GM18519 (cell line): ENCODE measurements around the gene CYP4F3.
"Not testable (repeated sequence)": the region's sequence is repeated elsewhere in the genome, so short reads cannot be mapped to it uniquely, and the experiment has no call there.

Source experiments
- ATAC-seq: cut with Tn5 transposase; IDR thresholded peaks from one replicate; pipeline ENCODE4 v1.9.1; 2021; ENCODE audit warnings: mild to moderate bottlenecking, moderate library complexity; ENCODE audit not compliant: unreplicated experiment, low FRiP score

The CYP4F3 gene, protein sequence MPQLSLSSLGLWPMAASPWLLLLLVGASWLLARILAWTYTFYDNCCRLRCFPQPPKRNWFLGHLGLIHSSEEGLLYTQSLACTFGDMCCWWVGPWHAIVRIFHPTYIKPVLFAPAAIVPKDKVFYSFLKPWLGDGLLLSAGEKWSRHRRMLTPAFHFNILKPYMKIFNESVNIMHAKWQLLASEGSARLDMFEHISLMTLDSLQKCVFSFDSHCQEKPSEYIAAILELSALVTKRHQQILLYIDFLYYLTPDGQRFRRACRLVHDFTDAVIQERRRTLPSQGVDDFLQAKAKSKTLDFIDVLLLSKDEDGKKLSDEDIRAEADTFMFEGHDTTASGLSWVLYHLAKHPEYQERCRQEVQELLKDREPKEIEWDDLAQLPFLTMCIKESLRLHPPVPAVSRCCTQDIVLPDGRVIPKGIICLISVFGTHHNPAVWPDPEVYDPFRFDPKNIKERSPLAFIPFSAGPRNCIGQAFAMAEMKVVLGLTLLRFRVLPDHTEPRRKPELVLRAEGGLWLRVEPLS

GRCh38 chr19:15640294-15640903, at the start of gene CYP4F3:
Gene CYP4F3 (plus strand): TSS chr19:15640897. CDS start chr19:15641416, 519 bp downstream.
- ATAC-seq: no peak

DNA sequence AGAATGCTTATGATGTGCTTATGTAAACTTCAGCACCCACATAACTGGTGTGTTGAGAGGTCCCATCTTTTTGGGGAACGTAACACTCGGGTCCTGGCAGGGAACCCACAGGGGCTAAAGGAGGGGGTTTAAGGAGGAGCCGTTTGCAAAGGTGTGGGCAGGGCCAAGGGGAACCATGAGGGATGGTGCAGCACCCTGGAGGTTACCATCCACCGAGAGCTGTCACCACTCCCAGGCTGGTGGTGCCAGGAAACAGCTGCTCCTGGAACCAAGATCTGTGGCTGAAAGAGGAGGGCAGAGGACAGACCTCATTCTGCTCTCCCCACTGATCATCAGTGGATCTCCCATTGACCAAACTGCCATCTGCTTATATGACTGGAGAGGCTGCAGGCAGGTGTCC, 48.9 kb upstream of the CYP4F3 start:
- ATAC-seq: no peak

GRCh38 chr19:15592506-15592905, 48.2 kb upstream of the CYP4F3 start:
- ATAC-seq: not testable (repeated sequence)

DNA sequence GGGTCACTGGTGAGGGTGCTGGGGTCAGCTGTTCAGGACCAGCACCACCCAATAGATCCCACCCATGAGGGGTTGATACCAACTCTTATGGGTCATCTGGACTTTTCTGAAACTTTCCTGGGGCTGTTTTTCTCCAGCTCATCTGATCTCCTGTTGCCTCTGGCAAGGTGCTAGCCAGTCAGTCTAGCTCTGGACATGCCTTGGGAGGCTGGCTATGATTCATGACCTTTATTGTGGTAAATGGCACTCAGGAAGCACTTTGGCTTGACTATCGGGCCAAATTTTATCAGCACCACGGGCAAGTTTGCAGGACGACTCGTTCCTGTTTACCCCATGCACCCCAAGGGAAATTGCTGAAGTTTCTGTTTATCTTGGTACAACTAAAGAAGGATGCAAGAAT, 46.9 kb upstream of the CYP4F3 start:
- ATAC-seq: not testable (repeated sequence)

GRCh38 chr19:15595069-15595468, 45.6 kb upstream of the CYP4F3 start:
- no peak for ATAC-seq

GRCh38 chr19:15607978-15608925, 32.4 kb upstream of the CYP4F3 start:
- ATAC-seq: not testable (repeated sequence)

DNA sequence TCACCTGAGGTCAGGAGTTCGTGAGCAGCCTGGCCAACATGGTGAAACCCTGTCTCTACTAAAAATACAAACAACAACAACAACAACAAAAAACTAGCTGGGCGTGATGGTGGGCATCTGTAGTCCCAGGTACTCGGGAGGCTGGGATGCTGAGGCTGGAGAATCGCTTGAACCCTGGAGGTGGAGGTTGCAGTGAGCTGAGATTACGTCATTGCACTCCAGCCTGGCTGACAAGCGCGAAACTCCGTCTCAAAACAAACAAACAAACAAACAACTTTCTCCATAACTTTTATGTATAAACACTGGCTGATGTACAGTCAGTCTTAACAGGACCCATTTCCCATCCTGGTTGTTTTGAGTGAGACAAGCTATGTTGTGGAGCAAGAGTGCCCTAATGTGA, 31.4 kb upstream of the CYP4F3 start:
- no peak for ATAC-seq

DNA sequence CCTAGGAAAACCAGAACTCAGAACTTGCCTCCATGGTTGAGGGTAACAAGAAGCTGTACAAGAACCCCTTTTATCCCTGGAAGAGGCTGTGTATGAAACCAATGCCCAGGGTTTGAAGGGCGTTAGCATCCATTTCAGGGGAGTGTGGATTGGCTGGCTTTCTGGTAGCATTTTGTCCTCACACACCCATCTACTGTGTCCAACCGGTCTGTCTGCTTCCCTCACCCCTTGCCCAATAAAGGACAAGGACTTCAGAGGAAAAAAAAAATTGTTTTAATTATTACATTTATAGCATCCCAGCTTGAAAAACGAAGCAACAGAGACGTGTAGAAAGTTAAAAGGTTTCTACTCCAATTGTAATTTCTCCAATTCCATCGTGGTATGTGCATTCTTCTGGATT, 28.4 kb upstream of the CYP4F3 start:
- ATAC-seq: no peak

- no peak for ATAC-seq
Observed at GRCh38 chr19:15613338-15613737, 27.4 kb upstream of the CYP4F3 start.

GRCh38 chr19:15614507-15615379, 26.0 kb upstream of the CYP4F3 start, which contains the start of gene CYP4F8:
Gene CYP4F8 (plus strand): TSS chr19:15615218. CDS start chr19:15615617, 399 bp downstream.
- no peak for ATAC-seq

DNA sequence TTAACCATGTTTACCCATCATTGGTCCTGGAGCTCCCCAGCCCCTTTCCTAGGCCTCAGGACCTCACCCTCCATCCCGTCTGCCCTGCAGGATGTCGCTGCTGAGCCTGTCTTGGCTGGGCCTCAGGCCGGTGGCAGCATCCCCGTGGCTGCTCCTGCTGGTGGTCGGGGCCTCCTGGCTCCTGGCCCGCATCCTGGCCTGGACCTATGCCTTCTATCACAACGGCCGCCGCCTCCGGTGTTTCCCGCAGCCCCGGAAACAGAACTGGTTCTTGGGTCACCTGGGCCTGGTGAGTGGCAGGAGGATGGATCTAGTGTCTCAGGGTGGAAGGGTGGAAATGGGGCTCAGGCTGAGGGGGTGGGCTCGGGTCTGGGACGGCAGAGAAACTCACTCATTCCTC, 25.2 kb upstream of the CYP4F3 start:
- ATAC-seq: no peak

GRCh38 chr19:15616183-15616582, 24.5 kb upstream of the CYP4F3 start:
- no peak for ATAC-seq

DNA sequence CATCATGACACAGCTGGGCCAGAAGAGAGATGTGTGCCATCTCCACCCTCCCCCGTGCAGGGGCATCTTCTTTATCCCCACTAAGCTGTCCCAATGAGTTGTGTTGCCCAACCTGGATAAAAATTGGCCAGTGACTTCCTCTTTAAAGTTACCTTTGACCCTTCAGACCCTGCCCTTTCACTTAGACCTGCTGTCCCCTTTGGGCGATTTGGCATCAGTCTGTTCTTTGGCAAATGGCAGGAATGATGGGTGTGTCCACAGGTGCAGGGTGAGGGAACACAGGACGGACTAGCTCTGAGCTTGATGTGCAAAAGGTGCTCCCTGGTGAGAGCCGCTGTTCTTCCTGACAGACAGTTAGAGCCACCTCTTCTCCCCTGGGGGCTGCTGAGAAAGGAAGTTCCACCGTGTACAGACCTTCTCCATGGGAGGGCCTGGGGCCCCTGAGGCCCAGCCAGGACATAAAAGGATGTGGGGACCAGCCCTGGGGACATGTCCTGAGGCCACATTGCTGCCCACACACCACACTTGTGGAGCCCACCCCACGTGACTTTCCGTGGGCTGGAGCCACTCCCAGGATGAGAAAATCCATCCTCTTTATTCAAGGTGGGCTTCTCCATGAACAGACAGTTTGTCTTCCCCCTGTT, 23.9 kb upstream of the CYP4F3 start:
- no peak for ATAC-seq

DNA sequence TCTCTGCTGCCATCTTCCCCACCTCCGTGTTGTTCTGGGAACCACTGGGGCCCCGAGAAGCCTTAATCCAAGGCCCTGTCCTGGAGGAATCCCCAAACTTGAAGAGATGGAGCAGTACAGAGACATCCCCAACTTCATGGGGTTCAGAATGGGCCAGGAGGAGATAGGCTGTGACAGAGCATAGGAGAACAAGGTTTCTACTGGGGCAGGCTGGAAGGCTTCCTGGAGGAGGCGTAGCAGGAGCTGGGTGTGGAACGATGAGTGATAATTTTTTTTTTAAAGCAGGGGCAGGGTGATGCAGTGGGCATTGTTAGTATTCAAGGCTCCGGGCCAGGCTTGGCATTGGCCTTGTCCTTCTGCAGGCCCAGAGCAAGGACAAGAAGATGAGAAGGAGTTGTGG, 22.4 kb upstream of the CYP4F3 start:
- no peak for ATAC-seq

GRCh38 chr19:15621801-15622200, 18.9 kb upstream of the CYP4F3 start:
- no peak for ATAC-seq

GRCh38 chr19:15622991-15623390, 17.7 kb upstream of the CYP4F3 start:
- ATAC-seq: no peak

GRCh38 chr19:15623711-15624318, 16.9 kb upstream of the CYP4F3 start:
- ATAC-seq: no peak

- ATAC-seq: no peak
Observed at GRCh38 chr19:15628236-15629002, 12.3 kb upstream of the CYP4F3 start.
